HG03521 (cell line): ENCODE results near the gene NXT1.
A peak's percentile ranks its signal among the peaks of the same experiment; 100 is the strongest.
"Not testable (repeated sequence)": the region's sequence is repeated elsewhere in the genome, so short reads cannot be mapped to it uniquely, and the experiment has no call there.

Experiments
- ATAC-seq: cut with Tn5 transposase; IDR thresholded peaks from one replicate; pipeline ENCODE4 v1.9.1; 2021; ENCODE audit warnings: mild to moderate bottlenecking, moderate library complexity; ENCODE audit not compliant: unreplicated experiment

NXT1 gene

DNA sequence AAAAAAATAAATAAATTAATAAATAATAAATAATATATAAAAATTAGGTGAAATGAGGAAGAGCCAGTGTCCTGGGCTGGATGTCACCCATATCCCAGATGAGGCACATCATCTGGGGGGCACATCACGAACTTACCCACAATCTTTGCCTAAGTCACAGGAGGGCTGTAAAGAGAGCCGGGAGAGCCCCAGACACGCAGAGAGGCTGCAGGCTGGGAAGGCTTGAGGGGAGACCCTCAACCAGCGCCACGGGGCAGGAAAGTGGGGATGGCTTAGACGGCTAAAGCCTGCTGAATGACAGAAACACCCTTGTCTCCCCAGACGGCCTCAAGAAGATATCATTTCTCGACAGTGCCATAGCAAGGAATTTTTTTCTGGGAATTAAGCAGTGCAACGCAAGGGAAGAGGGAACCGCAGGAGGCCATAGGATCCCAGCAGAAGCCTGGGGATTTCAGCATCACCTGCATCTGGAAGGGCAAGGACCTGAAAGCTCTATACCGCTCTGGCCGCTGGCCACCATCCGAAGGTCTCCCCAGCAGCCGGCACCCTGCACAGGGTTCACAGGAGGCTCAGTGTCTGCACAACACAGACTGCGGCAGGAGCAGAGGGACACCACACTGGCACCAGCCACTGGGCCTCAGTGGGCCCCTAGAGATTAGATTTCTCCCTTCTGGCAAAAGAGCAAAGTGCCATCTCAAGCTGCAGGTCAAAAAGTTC is 22.8 kb upstream of the NXT1 start:
- no peak for ATAC-seq

DNA sequence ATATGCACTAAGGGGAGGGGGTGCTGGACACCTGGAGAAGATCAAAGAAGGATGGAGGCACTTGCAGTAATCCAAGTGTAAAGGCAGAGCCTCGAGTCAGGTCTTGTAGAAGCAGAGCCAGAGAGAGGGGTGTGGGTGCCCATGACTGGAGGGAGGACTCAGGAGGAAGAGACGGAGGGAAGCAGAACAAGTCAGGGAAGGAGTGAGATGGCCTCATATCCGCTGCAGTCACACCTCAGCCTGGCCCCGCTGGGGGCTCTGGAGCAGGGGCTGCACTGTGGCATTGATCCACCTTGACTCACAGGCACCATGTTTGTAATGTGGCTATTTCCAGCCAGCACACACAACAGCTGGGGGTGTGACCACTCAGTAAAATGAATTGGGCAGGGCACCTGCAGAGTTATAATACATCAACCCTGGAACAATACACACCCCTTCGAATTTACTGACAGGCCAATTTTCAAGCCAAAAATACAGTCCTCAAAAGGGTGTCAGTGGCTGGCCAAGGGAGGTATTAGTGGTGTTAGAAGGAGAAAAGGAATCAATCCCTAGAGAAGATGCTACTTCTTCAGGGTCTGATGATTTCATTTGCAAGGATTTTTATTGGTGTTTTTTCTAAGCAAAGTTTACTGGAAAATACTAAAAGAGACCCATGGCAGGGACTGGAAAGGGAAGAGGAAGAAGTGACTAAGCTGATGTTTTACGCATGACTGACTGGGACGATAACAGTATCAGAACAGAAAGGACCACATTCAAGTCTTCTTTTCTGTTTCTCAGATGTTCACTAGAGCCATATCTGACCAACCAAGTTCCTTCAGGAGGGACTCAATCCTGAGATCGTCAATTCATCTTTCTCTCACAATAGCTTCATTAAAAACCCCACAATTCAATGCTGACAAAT is 18.9 kb upstream of the NXT1 start:
- no peak for ATAC-seq

GRCh38 chr20:23332467-23332866 is 18.1 kb upstream of the NXT1 start:
- ATAC-seq, result no peak

DNA sequence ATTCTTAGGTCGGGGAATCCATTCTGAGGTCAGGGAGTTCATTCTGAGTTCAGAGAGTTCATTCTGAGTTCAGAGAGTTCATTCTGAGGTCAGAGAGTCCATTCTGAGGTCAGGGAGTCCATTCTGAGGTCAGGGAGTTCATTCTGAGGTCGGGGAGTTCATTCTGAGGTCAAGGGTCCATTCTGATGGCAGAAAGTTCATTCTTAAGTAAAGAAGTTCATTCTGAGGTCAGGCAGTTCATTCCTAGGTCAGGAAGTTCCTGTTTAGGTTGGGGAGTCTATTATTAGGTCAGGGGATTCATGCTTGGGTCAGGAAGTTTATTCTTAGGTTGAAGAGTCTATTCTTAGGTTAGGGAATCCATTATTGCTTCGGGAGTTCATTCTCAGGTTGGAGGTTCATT is 16.5 kb upstream of the NXT1 start:
- ATAC-seq, result no peak

DNA sequence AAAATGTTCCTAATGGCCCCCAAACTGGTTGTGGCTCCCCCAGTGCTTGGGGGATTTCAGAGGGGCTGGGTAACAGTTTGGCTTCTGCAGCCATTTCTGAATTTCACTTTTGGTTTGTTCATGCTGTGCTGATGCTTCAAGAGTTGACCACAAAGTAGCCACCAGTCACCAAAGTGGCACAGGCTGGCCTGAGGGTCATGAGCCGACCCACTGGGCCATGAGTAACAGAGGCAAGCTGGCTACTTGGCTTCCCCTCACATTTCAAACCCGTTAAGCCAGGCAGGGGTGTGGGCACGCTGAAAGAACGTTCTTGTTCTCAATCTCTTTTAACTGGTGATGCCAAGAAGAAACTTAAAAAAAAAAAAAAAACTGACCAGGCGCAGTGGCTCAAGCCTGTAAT is 15.1 kb upstream of the NXT1 start:
- no peak for ATAC-seq

DNA sequence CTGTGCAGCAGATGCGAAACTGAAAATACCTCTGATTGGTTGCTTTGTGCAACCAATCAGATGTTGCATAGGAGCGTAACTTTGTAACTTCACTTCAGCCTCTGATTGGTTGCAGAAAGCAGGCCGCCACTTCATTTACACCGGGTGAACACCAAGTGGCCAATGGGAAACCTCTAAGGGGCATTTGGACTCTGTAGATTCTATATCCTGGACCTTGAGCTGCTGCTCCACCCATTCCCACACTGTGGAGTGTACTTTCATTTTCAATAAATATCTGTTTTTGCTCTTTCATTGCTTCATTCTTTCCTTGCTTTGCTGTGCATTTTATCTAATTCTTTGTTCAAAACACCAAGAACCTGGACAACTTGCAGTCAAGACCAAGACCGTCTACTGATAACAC is 14.1 kb upstream of the NXT1 start:
- ATAC-seq, result no peak

DNA sequence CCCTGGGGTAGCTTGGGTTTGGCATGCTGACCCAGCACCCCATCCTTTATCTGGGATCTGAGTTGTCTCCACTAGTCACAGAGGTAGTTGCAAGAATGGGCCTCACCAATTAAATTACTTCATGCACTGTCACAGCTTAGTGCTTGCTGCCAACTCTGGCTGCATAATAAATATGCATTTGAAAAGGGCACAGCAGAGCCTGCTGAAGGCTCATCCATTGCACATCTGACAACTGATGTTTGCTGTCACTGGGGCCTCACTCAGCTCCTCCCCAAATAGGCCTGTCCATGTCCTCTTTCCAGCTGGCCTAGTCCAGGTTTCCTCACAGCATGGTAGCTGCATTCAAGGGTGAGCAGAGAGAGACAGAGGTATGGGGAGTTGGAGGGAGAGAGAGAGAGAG is 13.3 kb upstream of the NXT1 start:
- ATAC-seq, result no peak

- ATAC-seq, result no peak
These were observed 10.6 kb upstream of the NXT1 start for GRCh38 chr20:23339986-23340385.

DNA sequence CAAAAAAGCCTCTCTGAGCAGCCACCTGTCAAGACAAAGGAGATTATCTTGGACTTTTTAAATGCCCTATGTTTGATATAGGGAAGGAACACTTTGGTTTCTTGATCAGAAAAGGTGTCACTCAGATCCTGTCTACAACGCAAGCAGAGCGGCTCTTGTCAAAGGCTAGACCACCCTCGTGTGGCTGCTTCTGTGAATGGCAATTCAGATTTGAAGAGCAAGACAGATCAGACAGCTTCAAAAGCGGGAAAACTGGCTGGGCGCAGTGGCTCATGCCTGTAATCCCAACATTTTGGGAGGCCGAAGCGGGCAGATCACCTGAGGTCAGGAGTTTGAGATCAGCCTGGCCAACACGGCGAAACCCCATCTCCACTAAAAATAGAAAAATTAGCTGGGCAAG is 10.1 kb upstream of the NXT1 start:
- ATAC-seq, result no peak

- no peak for ATAC-seq
These were observed 9.5 kb upstream of the NXT1 start for GRCh38 chr20:23341073-23341472.

DNA sequence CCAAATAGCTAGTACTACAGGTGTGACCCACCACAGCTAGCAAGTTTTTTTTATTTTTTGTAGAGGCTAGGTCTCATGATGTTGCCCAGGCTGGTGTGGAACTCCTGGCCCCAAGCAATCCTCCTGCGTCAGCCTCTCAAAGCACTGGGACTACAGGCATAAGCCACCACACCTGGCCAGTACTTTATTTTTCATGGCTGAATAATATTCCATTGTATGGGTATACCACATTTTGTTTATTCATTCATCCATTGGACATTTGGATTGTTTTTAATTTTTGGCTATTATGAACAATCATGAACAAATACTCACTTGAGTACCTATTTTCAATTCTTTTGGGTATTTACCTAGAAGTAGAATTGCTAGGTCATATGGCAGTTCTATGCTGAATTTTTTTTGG is 7.0 kb upstream of the NXT1 start:
- ATAC-seq, result no peak

DNA sequence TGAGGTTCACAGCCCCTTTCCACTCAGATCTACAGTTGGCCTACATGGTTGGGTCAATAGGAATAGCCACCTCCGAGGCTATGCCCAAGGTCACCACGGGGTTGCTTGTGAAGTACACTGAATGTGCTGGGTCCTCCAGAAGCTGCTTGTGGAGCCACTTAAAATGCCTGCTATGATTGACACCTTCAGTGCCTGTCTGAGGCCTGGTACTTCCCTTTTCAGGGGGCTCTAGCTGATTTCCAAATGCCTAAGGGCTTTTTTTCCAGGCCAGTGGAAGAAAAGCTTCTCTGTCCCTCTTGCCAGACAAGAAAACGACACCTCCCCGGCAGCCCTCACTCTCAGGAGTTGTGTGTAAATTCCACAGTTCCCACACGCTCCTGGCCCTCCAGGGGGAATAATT is 6.3 kb upstream of the NXT1 start:
- no peak for ATAC-seq

DNA sequence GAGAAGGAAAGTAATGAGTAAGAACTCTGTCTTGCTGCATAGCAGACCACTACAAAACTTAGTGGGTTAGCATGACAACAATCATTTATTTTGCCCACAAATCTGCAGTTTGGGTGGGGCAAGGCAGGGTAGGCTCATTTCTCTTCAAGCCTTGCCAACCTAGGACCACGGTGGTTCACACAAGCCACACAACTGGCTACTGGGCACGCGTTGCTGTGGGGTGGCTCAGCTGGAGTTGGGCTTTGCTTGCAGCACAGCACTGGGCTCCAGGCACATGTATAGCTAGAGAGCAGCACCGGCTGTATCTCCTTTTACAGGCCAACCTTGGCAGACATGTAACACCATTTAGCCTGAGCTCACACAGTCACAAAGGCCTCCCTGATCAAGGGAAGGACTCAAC is 4.6 kb upstream of the NXT1 start:
- ATAC-seq, result no peak

- no peak for ATAC-seq
These were observed 2.8 kb upstream of the NXT1 start for GRCh38 chr20:23347791-23348190.

GRCh38 chr20:23348510-23348909 is 2.1 kb upstream of the NXT1 start:
- ATAC-seq, result not testable (repeated sequence)

- peak; percentile 36 for ATAC-seq
These were observed 1.0 kb upstream of the NXT1 start for GRCh38 chr20:23349338-23350195.

- peak; percentile 20 for ATAC-seq
These were observed 580 bp downstream of the NXT1 start for GRCh38 chr20:23350904-23351838.

GRCh38 chr20:23356203-23356602 is 5.6 kb downstream of the NXT1 start:
- ATAC-seq, result no peak

GRCh38 chr20:23357767-23358562 is 7.4 kb downstream of the NXT1 start:
- peak; percentile 70 for ATAC-seq

DNA sequence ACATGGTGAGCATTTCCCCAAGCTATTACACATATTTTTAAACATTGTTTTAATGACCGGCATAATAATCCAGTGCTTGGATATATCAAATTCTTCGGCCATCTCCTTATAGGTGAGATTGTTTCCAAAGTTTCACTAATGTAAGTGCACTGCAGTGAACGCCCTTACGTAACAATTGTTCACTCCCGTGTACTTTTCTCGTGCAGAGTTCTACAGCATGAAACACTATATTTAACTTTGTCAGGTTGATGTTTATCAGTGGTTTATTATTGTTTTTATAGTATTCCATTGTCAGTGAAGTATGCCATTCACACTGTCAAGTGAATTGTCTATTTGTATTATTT is 7.9 kb downstream of the NXT1 start:
- no peak for ATAC-seq
